H1 (cell line): Measurements from ENCODE around the gene ALPK3. TPM values are rescaled to one million over a fixed set of nuclear protein-coding genes. Genes with fewer than 3 reads are reported as not detected.

ENCODE experiments used
- CTCF ChIA-PET: fragments of 300-600 bp; sonication (Branson Sonifier 250); formaldehyde crosslinking; loops from one replicate; lab custom pipeline; 2021; ENCODE audit not compliant: partially characterized antibody; lab: Charles Lee
- POLR2A ChIA-PET: fragments of 300-600 bp; sonication (Branson Sonifier 250); formaldehyde crosslinking; loops from one replicate; lab custom pipeline; 2021; ENCODE audit warnings: inconsistent platforms; ENCODE audit not compliant: partially characterized antibody; lab: Charles Lee
- DNase-seq, 2 experiments: peaks; one replicate each; pipeline versions ENCODE4 v3.0.0 to v3.0.0-alpha.2; 2010 to 2022; ENCODE audit warnings: low spot score in 2 of 2, low read depth in 1 of 2, mixed read lengths in 1 of 2
- FAIRE-seq: peaks from 2 replicates; lab custom pipeline; 2011; peaks lifted over from hg19 to GRCh38; lab: Jason Lieb, UNC
- H2AFZ ChIP-seq: 2 replicates; pipeline ENCODE4 v1.8.1; 2012; ENCODE audit warnings: low read length, inconsistent platforms
- H2AK5ac ChIP-seq: 2 replicates; pipeline ENCODE4 v1.6.1; 2013; ENCODE audit warnings: low read depth, low read length
- H2BK120ac ChIP-seq: replicated peaks from 2 replicates; pipeline ENCODE3; 2013; ENCODE audit warnings: low read depth, low read length, inconsistent platforms
- H2BK12ac ChIP-seq: 2 replicates; pipeline ENCODE4 v1.6.1; 2013; ENCODE audit warnings: low read depth, low read length
- H2BK15ac ChIP-seq: 2 replicates; pipeline ENCODE4 v1.6.1; 2013; ENCODE audit warnings: low read length
- H2BK20ac ChIP-seq: 2 replicates; pipeline ENCODE4 v1.6.1; 2013; ENCODE audit warnings: low read length
- H2BK5ac ChIP-seq: 2 replicates; pipeline ENCODE4 v1.6.1; 2013; ENCODE audit warnings: low read depth, low read length
- H3K14ac ChIP-seq: 2 replicates; pipeline ENCODE4 v1.6.1; 2013; ENCODE audit warnings: inconsistent platforms; ENCODE audit not compliant: insufficient read length
- H3K18ac ChIP-seq: 2 replicates; pipeline ENCODE4 v1.6.1; 2013; ENCODE audit warnings: low read length; ENCODE audit errors: extremely low read depth
- H3K23ac ChIP-seq: 2 replicates; pipeline ENCODE4 v1.6.1; 2013; ENCODE audit warnings: inconsistent platforms; ENCODE audit not compliant: insufficient read length
- H3K23me2 ChIP-seq: 2 replicates; pipeline ENCODE4 v1.6.1; 2013; ENCODE audit warnings: low read depth, low read length
- H3K27ac ChIP-seq: 2 replicates; pipeline ENCODE4 v1.6.1; 2011; ENCODE audit warnings: low read depth, low read length, inconsistent platforms
- H3K27me3 ChIP-seq, 4 experiments: replicated peaks in 1 of 4; 1 replicate in 1 of 4; 2 replicates in 3 of 4; pipeline versions ENCODE4 v1.6.1 to v1.8.1; 2011 to 2013; ENCODE audit warnings: low read length in 3 of 4, mild to moderate bottlenecking in 3 of 4, inconsistent platforms in 2 of 4, mixed read lengths in 2 of 4, moderate library complexity in 1 of 4; ENCODE audit not compliant: control insufficient read depth in 3 of 4, insufficient read depth in 3 of 4; ENCODE audit errors: extremely low read depth in 1 of 4
- H3K36me3 ChIP-seq, 4 experiments: 2 replicates each; pipeline versions ENCODE4 v1.6.1 to v1.8.1; 2011 to 2013; ENCODE audit warnings: mild to moderate bottlenecking in 4 of 4, low read length in 3 of 4, moderate library complexity in 2 of 4, control low read depth in 1 of 4, inconsistent platforms in 1 of 4; ENCODE audit not compliant: insufficient read depth in 4 of 4, control insufficient read depth in 2 of 4
- H3K4ac ChIP-seq: replicated peaks from 2 replicates; pipeline ENCODE3; 2013; ENCODE audit warnings: low read length, low read depth, mixed read lengths, inconsistent platforms; ENCODE audit not compliant: insufficient read length
- H3K4me1 ChIP-seq, 4 experiments: replicated peaks in 1 of 4; 1 replicate in 1 of 4; 2 replicates in 3 of 4; pipeline versions ENCODE4 v1.6.1 to v1.8.1; 2011 to 2013; ENCODE audit warnings: low read length in 3 of 4, inconsistent platforms in 2 of 4, mixed read lengths in 1 of 4; ENCODE audit not compliant: insufficient read depth in 4 of 4, control insufficient read depth in 3 of 4
- H3K4me2 ChIP-seq, 2 experiments: 2 replicates each; pipeline versions ENCODE4 v1.6.1 to v1.8.1; 2011 to 2013; ENCODE audit warnings: low read depth in 2 of 2, low read length in 2 of 2, control low read depth in 1 of 2, inconsistent platforms in 1 of 2, mild to moderate bottlenecking in 1 of 2; ENCODE audit not compliant: insufficient read depth in 1 of 2
- H3K4me3 ChIP-seq, 4 experiments: fragments of 200-600, 300-600 bp in 1 of 4; sonication (generic), shearing (Covaris generic), sonication (Bioruptor Twin) in 1 of 4; 2 replicates each; pipeline versions ENCODE4 v1.5.1 to v1.8.1; 2011 to 2016; ENCODE audit warnings: low read length in 4 of 4, low read depth in 3 of 4, control low read depth in 2 of 4, inconsistent platforms in 2 of 4, mild to moderate bottlenecking in 2 of 4, mixed read lengths in 1 of 4, moderate library complexity in 1 of 4; ENCODE audit not compliant: insufficient read depth in 2 of 4; ENCODE audit errors: extremely low read depth in 1 of 4
- H3K56ac ChIP-seq: replicated peaks from 2 replicates; pipeline ENCODE3; 2013; ENCODE audit warnings: low read depth, mild to moderate bottlenecking, mixed read lengths, low read length, inconsistent platforms; ENCODE audit not compliant: insufficient read length
- H3K79me1 ChIP-seq: 2 replicates; pipeline ENCODE4 v1.6.1; 2013; ENCODE audit warnings: low read depth, low read length, control low read depth
- H3K79me2 ChIP-seq, 2 experiments: 2 replicates each; pipeline versions ENCODE4 v1.6.1 to v1.8.1; 2012 to 2013; ENCODE audit warnings: low read length in 2 of 2, mild to moderate bottlenecking in 2 of 2, inconsistent platforms in 1 of 2; ENCODE audit not compliant: insufficient read depth in 2 of 2, control insufficient read depth in 1 of 2
- H3K9ac ChIP-seq, 4 experiments: replicated peaks in 1 of 4; 1 replicate in 1 of 4; 2 replicates in 3 of 4; pipeline versions ENCODE4 v1.6.1 to v1.8.1; 2011 to 2013; ENCODE audit warnings: low read depth in 3 of 4, low read length in 3 of 4, control low read depth in 2 of 4, mild to moderate bottlenecking in 2 of 4, moderate library complexity in 2 of 4, inconsistent platforms in 1 of 4; ENCODE audit errors: extremely low read depth in 1 of 4
- H3K9me3 ChIP-seq, 2 experiments: 2 replicates each; pipeline versions ENCODE4 v1.6.1 to v1.8.1; 2012 to 2013; ENCODE audit warnings: mild to moderate bottlenecking in 2 of 2, moderate library complexity in 2 of 2, control low read depth in 1 of 2, inconsistent platforms in 1 of 2, low read depth in 1 of 2, low read length in 1 of 2, mixed read lengths in 1 of 2; ENCODE audit not compliant: insufficient read depth in 2 of 2
- H4K20me1 ChIP-seq, 2 experiments: replicated peaks in 1 of 2; 2 replicates each; pipeline versions ENCODE3 to v1.8.1; 2011 to 2013; ENCODE audit warnings: inconsistent platforms in 2 of 2, low read length in 2 of 2, mild to moderate bottlenecking in 1 of 2; ENCODE audit not compliant: insufficient read depth in 2 of 2, control insufficient read depth in 1 of 2
- H4K5ac ChIP-seq: 2 replicates; pipeline ENCODE4 v1.6.1; 2013; ENCODE audit warnings: low read length, low read depth, mixed read lengths, inconsistent platforms; ENCODE audit not compliant: insufficient read length
- H4K8ac ChIP-seq: 2 replicates; pipeline ENCODE4 v1.8.0; 2013; ENCODE audit warnings: mild to moderate bottlenecking, moderate library complexity, low read length, inconsistent platforms; ENCODE audit not compliant: insufficient read depth; ENCODE audit errors: extremely low read depth
- H4K91ac ChIP-seq: replicated peaks from 2 replicates; pipeline ENCODE3; 2013; ENCODE audit warnings: low read length, mixed read lengths, inconsistent platforms; ENCODE audit not compliant: insufficient read length
- BCL11A ChIP-seq, 2 experiments: IDR thresholded peaks; one replicate each; pipeline ENCODE4 v1.6.1; 2011; ENCODE audit warnings: low read depth in 2 of 2, low read length in 2 of 2, mild to moderate bottlenecking in 2 of 2
- E2F6 ChIP-seq: IDR thresholded peaks from 2 replicates; pipeline ENCODE4 v1.6.1; 2012; ENCODE audit warnings: inconsistent platforms
- SUZ12 ChIP-seq: fragments of 200-600 bp; sonication (generic); IDR thresholded peaks from 2 replicates; pipeline ENCODE4 v1.6.1; 2012; ENCODE audit warnings: mild to moderate bottlenecking, inconsistent platforms, low read length, moderate library complexity, mixed read lengths
- TCF12 ChIP-seq: IDR thresholded peaks from 2 replicates; pipeline ENCODE4 v1.6.1; 2011; ENCODE audit warnings: low read depth, mild to moderate bottlenecking, low read length
- WGBS, 2 experiments: shearing (Covaris generic) in 1 of 2; methylation state at CpG; one replicate each; pipeline versions ENCODE4 v1.1.6 to v1.1.7; 2013 to 2015; ENCODE audit warnings: low lambda C conversion rate in 2 of 2, mixed read lengths in 2 of 2, inconsistent platforms in 1 of 2, low coverage in 1 of 2, missing lambda C conversion rate in 1 of 2; ENCODE audit not compliant: insufficient replicate concordance in 2 of 2, insufficient coverage in 1 of 2, insufficient read length in 1 of 2; ENCODE audit errors: extremely low coverage in 1 of 2, missing lambda C conversion rate in 1 of 2; 5-methylcytosine and 5-hydroxymethylcytosine counted together
- polyA plus RNA-seq, 7 experiments: library from polyadenylated mRNA; depleted of rRNA in 3 of 7; stranded (reverse) in 5 of 7; unstranded in 2 of 7; fragments of >200 nt in 5 of 7; fragments of 200-250 nt in 2 of 7; gene quantifications; 1 replicate in 5 of 7; 2 replicates in 1 of 7; 4 replicates in 1 of 7; pipeline versions ENCODE4 v1.2.1 to v1.2.3, GENCODE V29; 2011 to 2013; ENCODE audit warnings: missing spikeins in 2 of 7, mixed read lengths in 2 of 7
- total RNA-seq: library from RNA; stranded (reverse); fragmentation: NEBNext Ultra II Directional; extraction: Animal tissue kit (Norgen Biotek cat#: 25700); gene quantifications from 2 replicates; pipeline ENCODE4 v1.2.1, GENCODE V29; 2021

The ALPK3 gene
- total and polyA plus RNA-seq, 2 of the 8 experiments (the other 6 are each of a cell fraction or from before 2014, with no cell fraction given): 4.4 to 19.2 TPM

- ChIA-PET CTCF (interaction anchor here (0.9 to 2.2 kb wide), 6 partner anchors 9 to 41 kb away, joined by 3 to 10 read pairs (median 4); no protein-coding TSS in a partner anchor), POLR2A (interaction anchor here (1.0 kb wide), 1 partner anchor 106 kb away, joined by 4 read pairs; no protein-coding TSS in a partner anchor)
- H3K4ac ChIP-seq: no peak overlapping the region
- DNase-seq (no peak), FAIRE-seq (no peak)
- H2BK12ac ChIP-seq: no peak overlapping the region
- TF ChIP-seq TCF12 (no peak), E2F6 (no peak), SUZ12 (no peak), BCL11A (IDR thresholded peaks at IDR 0.05; ENCODE audit: low read depth in 2 of 2, low read length in 2 of 2) (no peak)
- peaks cover 4% of the 10 kb centered on the region for H3K79me1 ChIP-seq
- H3K36me3 ChIP-seq: peaks cover 0 to 15% (median 4%) of the 10 kb centered on the region in 4 experiments; a peak in 4 of 8 replicates
- H3K27ac ChIP-seq: no peak overlapping the region
- H3K79me2 ChIP-seq: peaks cover 0 to 28% of the 10 kb centered on the region in 2 experiments; a peak in 2 of 4 replicates
- no peak overlapping the region for H3K56ac ChIP-seq
- WGBS, 2 experiments: 86% methylated on average over 4 of the region's 4 CpGs; no CpG with 5 or more reads in 1 of the 2 experiments
- no peak overlapping the region for H4K5ac ChIP-seq
- H2BK15ac ChIP-seq: no peak overlapping the region
- H2AFZ ChIP-seq: no peak overlapping the region
- no peak overlapping the region for H2BK20ac ChIP-seq
- no peaks in the 10 kb centered on the region for H3K23me2 ChIP-seq
- H4K91ac ChIP-seq: no peak overlapping the region
- no peak overlapping the region for H3K4me3 ChIP-seq
- H3K18ac ChIP-seq: no peak overlapping the region
- H3K23ac ChIP-seq: no peak overlapping the region
- H4K20me1 ChIP-seq: peaks cover 2% of the 10 kb centered on the region in 2 experiments
- no peak overlapping the region for H2BK120ac ChIP-seq
- no peak overlapping the region for H3K4me2 ChIP-seq
- no peak overlapping the region for H4K8ac ChIP-seq
- H3K4me1 ChIP-seq: 0 out of 7 replicates have a peak, but pooled peaks cover 0 to 2% (median 0%) of the 10 kb centered on the region in 4 experiments
- no peak overlapping the region for H2BK5ac ChIP-seq
- H2AK5ac ChIP-seq: no peak overlapping the region
- no peaks in the 10 kb centered on the region for H3K27me3 ChIP-seq
- no peak overlapping the region for H3K9ac ChIP-seq
- no peaks in the 10 kb centered on the region for H3K9me3 ChIP-seq
- no peak overlapping the region for H3K14ac ChIP-seq
Observed at GRCh38 chr15:84790676-84791075, 26.5 kb upstream of the ALPK3 start.
